Measurements from ENCODE around the gene WBP4. TPM values are rescaled to one million over a fixed set of nuclear protein-coding genes. Genes with fewer than 3 reads are reported as not detected.

WBP4 gene
- total RNA-seq, 2 experiments from 2014 or later: 6.9 to 7.4 TPM

DNA sequence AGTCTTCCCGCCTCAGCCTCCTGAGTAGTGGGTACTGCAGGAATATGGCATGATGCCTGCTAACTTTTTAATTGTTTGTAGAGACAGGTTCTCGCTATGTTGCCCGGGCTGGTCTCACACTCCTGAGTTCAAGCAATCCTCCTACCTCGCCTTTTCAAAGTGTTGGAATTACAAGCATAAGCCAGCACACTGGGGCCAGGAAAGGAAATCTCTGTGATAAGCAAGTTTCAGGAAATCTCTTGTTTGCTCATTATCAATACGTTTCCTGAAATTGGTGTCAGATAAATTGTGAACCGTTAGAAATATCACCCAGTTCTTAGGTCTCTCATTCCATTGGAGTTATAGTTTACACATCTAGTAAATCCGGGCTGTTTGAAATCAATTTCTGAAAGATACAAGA, 14.2 kb downstream of the WBP4 start:
- CTCF ChIA-PET: no interaction called here
- Mint-ChIP-seq H3K27ac (no peak overlapping the region), H3K36me3 (ENCODE audit: low read depth) (peaks cover 77% of the 10 kb centered on the region), H3K27me3 (no peaks in the 10 kb centered on the region), H3K4me1 (ENCODE audit: low read depth) (no peaks in the 10 kb centered on the region), H3K9me3 (no peaks in the 10 kb centered on the region), H3K4me3 (no peak overlapping the region)
- H3K4me3 ChIP-seq (ENCODE audit: low read length): no peak overlapping the region
- POLR2A ChIA-PET: no interaction called here
- no peak for DNase-seq
- no peaks in the 10 kb centered on the region for H3K4me1 ChIP-seq (ENCODE audit: insufficient read depth, low read length)
- H3K9me3 ChIP-seq (ENCODE audit: control insufficient read depth in 1 of 2, insufficient read depth in 1 of 2, low read length in 2 of 2): no peaks in the 10 kb centered on the region
- no peak for ATAC-seq (ENCODE audit: poor library complexity)
- H3K27me3 ChIP-seq (ENCODE audit: control insufficient read depth in 1 of 2, insufficient read depth in 2 of 2, low read length in 2 of 2): no peaks in the 10 kb centered on the region
- peaks cover 61% of the 10 kb centered on the region for H3K36me3 ChIP-seq (ENCODE audit: insufficient read depth, low read length)
- TF ChIP-seq, protein P1, sequence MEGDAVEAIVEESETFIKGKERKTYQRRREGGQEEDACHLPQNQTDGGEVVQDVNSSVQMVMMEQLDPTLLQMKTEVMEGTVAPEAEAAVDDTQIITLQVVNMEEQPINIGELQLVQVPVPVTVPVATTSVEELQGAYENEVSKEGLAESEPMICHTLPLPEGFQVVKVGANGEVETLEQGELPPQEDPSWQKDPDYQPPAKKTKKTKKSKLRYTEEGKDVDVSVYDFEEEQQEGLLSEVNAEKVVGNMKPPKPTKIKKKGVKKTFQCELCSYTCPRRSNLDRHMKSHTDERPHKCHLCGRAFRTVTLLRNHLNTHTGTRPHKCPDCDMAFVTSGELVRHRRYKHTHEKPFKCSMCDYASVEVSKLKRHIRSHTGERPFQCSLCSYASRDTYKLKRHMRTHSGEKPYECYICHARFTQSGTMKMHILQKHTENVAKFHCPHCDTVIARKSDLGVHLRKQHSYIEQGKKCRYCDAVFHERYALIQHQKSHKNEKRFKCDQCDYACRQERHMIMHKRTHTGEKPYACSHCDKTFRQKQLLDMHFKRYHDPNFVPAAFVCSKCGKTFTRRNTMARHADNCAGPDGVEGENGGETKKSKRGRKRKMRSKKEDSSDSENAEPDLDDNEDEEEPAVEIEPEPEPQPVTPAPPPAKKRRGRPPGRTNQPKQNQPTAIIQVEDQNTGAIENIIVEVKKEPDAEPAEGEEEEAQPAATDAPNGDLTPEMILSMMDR (IDR thresholded peaks at IDR 0.05): no peak
- H3K27ac ChIP-seq (ENCODE audit: low read depth in 1 of 2, low read length in 2 of 2): no peak overlapping the region
- intact Hi-C loops (cut with DNase I, micrococcal nuclease): loop anchor here (1.0 to 10.0 kb wide), 8 partner anchors 52 to 1035 kb away; partner anchors contain the start of genes KBTBD6 (in 1 of the 2) and KBTBD7 (in 1 of the 2)

DNA sequence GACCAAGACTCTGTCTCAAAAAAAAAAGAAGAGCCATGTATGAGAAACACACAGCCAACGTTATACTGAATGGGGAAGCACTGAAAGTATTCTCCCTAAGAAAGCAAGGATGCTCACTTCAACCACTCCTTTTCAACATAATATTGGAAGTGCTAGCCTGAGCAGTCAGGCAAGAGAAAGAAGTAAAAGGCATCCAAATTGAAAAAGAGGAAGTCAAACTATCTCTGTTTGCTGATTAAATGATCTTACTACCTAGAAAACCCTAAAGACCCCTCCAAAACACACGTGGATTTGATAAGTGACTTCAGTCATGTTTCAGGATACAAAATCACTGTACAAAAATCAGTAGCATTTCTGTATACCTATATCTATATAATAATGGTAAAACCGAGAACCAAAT, 16.2 kb downstream of the WBP4 start:
- DNase-seq (no peak), ATAC-seq (ENCODE audit: poor library complexity) (no peak)
- POLR2A ChIA-PET: no interaction called here
- Histone ChIP-seq H3K27ac (ENCODE audit: low read depth in 1 of 2, low read length in 2 of 2) (no peak overlapping the region), H3K27me3 (ENCODE audit: control insufficient read depth in 1 of 2, insufficient read depth in 2 of 2, low read length in 2 of 2) (no peaks in the 10 kb centered on the region), H3K36me3 (ENCODE audit: insufficient read depth, low read length) (peaks cover 60% of the 10 kb centered on the region), H3K4me1 (ENCODE audit: insufficient read depth, low read length) (no peaks in the 10 kb centered on the region), H3K9me3 (ENCODE audit: control insufficient read depth in 1 of 2, insufficient read depth in 1 of 2, low read length in 2 of 2) (no peaks in the 10 kb centered on the region), H3K4me3 (ENCODE audit: low read length) (no peak overlapping the region)
- intact Hi-C loops (cut with DNase I, micrococcal nuclease): loop anchor here (1.0 to 10.0 kb wide), 6 partner anchors 50 to 1030 kb away; partner anchors contain the start of gene KBTBD7 (in 1 of the 2)
- Mint-ChIP-seq H3K27ac (no peak overlapping the region), H3K36me3 (ENCODE audit: low read depth) (peaks cover 72% of the 10 kb centered on the region), H3K27me3 (no peaks in the 10 kb centered on the region), H3K4me3 (no peak overlapping the region), H3K4me1 (ENCODE audit: low read depth) (no peaks in the 10 kb centered on the region), H3K9me3 (no peaks in the 10 kb centered on the region)
- CTCF ChIA-PET: no interaction called here
- TF ChIP-seq, protein P1 (IDR thresholded peaks at IDR 0.05): no peak

DNA sequence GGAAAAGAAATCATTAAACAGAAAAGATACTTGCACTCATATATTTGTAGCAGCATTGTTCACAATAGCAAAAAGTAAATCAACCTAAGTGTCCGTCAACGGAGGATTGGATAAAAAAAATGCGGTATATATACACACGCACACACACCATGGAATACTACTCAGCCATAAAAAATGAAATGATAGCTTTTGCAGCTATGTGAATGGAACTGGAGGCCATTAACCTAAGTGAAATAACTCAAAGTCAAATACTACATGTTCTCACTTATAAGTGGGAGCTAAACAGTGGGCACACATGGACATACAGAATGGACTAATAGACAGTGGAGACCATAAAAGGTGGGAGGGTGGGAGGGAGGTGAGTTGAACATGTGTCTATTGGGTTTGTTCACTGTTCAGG, 18.4 kb downstream of the WBP4 start:
- intact Hi-C loops (cut with DNase I, micrococcal nuclease): loop anchor here (5.0 to 10.0 kb wide), 5 partner anchors 48 to 1028 kb away; partner anchors contain the start of gene KBTBD7 (in 1 of the 2)
- POLR2A ChIA-PET: no interaction called here
- H3K27ac ChIP-seq (ENCODE audit: low read depth in 1 of 2, low read length in 2 of 2): no peak overlapping the region
- Mint-ChIP-seq H3K4me1 (ENCODE audit: low read depth) (no peaks in the 10 kb centered on the region), H3K4me3 (no peak overlapping the region), H3K27me3 (no peaks in the 10 kb centered on the region), H3K27ac (no peak overlapping the region), H3K36me3 (ENCODE audit: low read depth) (peaks cover 81% of the 10 kb centered on the region), H3K9me3 (no peaks in the 10 kb centered on the region)
- no peaks in the 10 kb centered on the region for H3K4me1 ChIP-seq (ENCODE audit: insufficient read depth, low read length)
- CTCF ChIA-PET: no interaction called here
- TF ChIP-seq, protein P1 (IDR thresholded peaks at IDR 0.05): no peak
- no peaks in the 10 kb centered on the region for H3K27me3 ChIP-seq (ENCODE audit: control insufficient read depth in 1 of 2, insufficient read depth in 2 of 2, low read length in 2 of 2)
- H3K36me3 ChIP-seq (ENCODE audit: insufficient read depth, low read length): peaks cover 55% of the 10 kb centered on the region
- ATAC-seq (ENCODE audit: poor library complexity): no peak
- H3K4me3 ChIP-seq (ENCODE audit: low read length): no peak overlapping the region
- no peaks in the 10 kb centered on the region for H3K9me3 ChIP-seq (ENCODE audit: control insufficient read depth in 1 of 2, insufficient read depth in 1 of 2, low read length in 2 of 2)
- no peak for DNase-seq
